NK-92 (cell line): Measurements from ENCODE around the gene EXD2.
"Not testable (repeated sequence)": the region's sequence is repeated elsewhere in the genome, so short reads cannot be mapped to it uniquely, and the experiment has no call there.

Experiments
- DNase-seq: peaks from one replicate; lab custom pipeline; 2025; ENCODE audit not compliant: unreplicated experiment; lab: John Stamatoyannopoulos, UW

The EXD2 gene

DNA sequence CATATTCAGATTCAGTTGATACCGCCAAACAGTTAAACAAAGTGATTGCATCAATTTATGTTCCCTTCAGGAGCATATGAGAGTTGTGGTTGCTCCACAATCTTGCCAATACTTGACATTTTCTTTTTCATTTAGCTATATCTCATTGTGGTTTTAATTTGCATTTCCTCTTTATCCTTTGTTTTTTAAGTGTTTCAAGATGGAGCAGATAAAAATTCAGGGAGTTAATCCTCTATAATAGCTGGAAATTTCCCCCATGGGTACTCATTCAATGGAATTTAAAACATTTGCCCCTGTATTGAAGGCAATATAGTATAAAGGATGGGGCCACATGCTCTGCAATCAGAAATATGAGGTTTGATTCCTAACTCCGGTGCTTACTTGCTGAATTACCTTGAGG, 1.1 kb upstream of the EXD2 start:
- DNase-seq, result no peak

DNA sequence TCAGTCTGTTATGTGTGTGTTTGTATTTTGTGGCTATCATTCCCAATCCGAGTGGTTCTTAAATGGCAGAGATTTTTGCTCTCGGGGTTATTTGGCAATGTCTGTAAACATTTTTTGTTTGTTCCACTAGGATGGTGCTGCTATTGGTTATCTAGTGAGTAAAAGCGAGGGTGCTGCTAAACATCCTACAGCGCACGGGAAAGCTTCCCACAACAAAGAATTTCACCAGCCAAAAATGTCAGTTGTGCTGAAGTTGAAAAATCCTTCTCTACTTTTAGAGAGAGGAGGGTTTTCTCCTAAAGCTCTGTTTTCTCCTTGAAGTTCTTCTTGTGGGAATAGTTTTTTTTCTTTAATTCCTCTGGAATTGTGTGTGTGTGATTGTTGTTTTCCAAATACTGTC, 2.4 kb downstream of the EXD2 start:
- no peak for DNase-seq

DNA sequence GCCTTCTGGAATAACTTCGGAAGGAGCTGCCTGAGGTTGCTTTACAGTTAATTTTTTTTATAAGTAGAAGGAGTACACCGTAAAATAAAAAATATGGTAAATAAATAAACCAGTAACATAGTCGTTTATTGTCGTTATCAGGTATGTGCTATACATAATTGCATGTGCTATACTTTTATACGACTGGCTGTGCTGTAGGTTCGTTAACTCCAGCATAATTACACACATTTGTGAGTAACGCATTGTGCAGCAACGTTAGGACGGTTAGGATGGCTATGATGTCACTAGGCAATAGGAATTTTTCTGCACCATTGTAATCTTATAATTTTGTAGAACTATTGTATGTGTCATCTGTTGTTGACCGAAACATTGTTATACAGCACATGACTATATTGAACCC, 8.5 kb downstream of the EXD2 start:
- no peak for DNase-seq

DNA sequence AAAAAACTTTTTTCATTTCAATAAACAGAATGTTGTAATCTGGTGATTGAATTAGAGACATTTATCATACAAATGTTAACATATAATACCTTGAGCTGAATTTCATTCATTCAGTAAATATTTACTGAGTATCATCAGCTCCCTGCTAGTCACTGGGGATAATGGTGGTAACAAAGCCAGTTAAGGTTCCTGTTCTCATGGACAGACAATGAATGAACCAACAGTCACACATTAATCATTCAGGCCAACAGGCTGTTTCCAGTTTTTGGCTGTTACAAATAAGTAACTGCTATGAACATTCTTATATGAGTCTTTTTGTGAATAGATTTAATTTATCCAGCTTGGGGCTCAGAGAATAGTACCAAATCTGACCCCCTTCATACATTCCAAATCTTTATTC, 13.5 kb downstream of the EXD2 start:
- DNase-seq, result no peak

DNA sequence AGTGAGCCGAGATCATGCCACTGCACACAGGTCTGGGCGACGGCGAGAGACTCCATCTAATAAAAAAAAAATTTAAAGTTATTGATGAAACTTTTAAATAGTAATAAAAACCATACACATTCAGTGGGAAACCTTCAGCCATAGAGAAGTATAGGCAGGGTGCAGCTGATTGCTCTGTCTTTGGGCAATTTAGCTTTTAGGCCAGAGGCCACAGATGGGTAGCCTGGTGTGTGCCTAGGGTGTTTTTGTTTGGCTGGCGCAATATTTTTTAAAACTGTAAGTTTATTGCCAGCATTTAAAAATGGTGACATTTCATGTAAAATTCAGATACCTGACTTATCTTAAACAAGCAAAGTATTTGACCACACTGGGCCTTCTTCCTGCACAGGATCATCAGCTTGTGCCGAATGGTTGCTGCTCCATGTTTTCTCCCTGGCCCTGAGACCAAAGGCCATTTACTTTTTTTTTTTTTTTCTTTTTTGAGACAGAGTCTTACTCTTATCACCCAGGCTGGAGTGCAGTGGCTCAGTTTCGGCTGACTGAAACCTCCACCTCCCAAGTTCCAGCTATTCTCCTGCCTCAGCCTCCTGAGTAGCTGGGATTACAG, 16.2 kb downstream of the EXD2 start:
- no peak for DNase-seq

DNA sequence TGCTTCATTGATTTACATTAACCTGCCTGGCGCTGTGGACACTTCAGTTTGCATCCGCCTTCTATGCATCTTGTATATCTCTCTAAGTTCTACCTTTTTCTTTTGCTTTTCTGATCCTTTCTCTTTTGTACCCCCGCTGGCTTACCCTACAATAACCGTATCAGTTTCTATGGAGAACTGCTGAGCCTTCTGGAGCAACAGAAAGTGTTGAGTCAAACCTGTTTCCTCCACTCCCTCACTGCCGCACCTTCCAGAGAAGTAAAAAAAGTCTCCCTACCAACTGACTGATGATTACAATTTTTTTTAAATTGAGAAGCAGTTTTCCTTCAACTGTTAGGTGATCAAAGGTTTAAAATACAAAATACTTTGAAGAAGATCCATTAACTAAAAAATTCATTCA, 17.4 kb downstream of the EXD2 start:
- no peak for DNase-seq

DNA sequence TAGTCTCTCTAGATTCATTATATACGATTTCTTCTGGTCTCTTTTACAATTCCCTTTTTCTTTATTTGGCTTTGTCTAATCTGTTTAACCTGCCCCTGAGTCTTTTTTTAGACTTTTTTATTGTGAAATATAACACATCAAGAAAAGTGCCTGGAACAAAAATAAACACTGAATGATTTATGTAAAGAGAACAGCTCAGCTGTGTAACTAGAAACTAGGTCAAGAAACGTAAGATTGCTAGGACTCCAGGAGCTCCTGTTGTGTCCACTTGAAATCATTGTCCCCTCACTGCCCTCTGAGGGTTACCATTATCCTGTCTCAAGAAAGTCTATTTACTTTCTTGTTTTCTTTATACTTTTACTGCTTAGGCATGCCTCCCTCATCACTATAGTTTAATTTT, 23.1 kb downstream of the EXD2 start:
- DNase-seq, result no peak

DNA sequence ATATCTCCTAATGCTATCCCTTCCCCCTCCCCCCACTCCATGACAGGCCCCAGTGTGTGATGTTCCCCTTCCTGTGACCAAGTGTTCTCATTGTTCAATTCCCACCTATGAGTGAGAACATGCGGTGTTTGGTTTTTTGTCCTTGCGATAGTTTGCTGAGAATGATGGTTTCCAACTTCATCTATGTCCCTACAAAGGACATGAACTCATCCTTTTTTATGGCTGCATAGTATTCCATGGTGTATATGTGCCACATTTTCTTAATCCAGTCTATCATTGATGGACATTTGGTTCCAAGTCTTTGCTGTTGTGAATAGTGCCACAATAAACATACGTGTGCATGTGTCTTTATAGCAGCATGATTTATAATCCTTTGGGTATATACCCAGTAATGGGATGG, 26.4 kb downstream of the EXD2 start:
- not testable (repeated sequence) for DNase-seq

DNA sequence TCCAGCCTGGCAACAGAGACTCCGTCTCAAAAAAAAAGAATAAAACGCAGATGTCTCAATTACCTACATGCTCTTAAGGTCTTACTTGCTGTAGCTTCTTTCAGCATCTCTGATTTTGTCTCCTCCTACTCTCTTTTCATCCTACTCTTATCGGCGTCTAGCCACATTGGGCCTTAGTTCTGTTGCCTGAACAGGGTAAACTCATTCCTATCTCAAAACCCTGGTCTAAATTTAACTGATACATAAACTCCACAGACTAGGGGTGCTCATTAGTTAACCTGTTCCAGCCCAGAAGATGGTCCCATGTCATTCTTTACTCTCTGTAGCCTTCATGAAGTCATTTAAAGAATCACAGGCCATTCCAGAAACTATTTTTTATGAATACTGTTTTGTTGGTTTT, 33.6 kb downstream of the EXD2 start:
- DNase-seq, result no peak

DNA sequence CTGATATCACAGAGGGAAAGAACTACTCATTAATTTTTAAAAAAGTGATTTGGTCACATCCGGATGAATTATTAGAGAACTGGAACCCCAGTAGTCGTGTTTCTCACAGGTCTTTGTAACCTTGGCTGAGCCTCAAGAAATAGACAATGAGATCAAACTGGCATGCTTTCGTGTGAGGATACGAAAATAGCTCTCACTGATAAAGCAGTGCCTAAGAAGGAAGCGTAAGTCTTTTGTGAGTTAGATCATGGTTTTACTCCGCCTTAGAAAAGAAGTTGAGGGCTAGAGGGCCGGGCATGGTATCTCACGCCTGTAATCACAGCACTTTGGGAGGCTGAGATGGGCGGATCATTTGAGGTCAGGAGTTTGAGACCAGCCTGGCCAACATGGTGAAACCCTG, 34.9 kb downstream of the EXD2 start:
- no peak for DNase-seq

DNA sequence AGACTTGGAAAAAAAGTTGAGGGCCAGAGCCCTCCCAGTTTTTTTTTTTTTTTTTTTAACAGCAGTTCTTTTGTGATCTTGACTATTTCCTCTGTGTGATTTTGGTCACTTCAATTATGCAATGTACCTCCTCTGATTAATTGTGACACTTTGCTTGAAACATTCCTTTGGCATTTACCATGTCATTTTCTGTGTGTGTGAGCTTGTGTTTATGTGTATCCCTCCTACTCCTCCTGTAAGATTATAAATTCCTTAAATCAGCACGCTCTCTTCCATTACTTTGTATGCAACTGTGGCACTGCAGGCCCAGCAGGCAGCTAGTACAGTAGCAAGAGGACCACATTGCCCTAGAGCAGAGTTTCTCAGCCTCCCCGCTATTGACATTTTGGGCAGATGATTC, 35.4 kb downstream of the EXD2 start:
- DNase-seq, result no peak

DNA sequence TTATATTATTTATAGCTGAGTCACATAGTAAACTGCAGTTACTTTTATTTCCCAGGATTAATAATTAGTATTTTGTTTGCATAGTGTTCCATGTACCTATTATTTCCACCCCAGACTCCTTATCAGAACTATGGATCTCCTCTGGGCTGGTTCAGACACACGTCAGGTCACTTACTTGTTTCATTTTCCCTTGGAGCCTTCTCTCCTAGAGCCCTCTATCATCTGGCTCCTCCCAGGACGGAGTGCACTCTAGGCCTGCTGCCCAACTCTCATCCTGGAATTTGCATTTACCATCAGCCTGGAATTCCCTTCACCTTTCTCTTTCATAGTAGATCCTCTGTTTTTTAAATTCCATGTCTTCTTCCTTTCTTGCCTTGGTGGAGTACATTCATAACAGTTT, 40.2 kb downstream of the EXD2 start:
- DNase-seq, result no peak

DNA sequence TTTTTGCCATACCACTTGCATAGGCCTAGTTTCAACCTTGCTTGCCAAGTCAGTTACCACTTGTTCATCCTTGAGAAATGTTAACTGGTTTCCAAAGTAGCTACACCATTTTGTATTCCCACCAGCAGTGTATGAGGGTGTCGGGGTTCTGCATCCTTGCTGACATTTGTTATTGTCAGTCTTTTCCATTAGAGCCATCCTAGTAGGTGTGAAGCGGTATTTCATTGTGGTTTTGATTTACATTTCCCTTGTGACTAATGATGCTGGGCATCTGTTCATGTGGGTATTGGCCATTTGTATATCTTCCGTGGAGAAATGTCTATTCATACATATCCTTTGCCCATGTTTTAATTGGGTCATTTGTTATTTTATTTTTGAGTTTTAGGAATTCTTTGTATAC, 41.1 kb downstream of the EXD2 start:
- DNase-seq, result no peak

DNA sequence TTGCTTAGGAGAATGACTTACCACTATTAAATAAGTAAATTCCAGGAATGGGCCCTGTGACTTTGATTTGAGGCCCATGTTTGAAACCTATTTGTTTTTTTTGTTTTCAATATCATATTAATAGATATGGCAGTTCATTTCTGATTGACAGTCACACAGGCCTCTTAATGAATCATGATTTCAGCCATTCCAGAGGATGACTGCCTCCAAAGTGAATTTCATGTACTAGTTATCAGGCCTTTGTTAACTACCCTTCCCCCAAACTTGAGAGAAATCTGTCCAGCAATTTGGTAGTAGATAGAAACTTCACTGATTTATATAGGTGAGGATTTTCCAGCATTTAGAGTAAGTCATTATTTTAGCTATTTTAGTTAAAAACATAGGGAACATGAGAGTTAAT, 42.8 kb downstream of the EXD2 start:
- DNase-seq, result no peak

DNA sequence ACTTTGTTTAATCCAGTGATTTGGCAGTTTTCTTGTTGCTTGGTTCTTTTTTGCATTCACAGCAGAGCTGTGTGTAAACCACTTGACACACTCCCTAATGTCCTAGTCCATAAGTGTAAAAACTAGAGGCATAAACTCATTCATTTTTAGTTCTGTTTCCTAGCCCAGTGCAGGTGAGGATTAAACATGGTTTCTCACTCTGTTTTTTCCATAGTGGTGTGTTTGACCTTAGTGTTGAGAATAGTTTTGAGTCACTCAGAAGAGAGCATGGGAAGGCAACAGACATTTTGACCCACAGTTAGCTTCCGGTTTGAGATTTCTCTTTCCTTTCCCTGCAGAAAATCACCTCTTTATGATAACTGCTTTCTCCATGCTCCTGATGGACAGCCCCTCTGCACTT, 44.4 kb downstream of the EXD2 start:
- DNase-seq, result no peak

DNA sequence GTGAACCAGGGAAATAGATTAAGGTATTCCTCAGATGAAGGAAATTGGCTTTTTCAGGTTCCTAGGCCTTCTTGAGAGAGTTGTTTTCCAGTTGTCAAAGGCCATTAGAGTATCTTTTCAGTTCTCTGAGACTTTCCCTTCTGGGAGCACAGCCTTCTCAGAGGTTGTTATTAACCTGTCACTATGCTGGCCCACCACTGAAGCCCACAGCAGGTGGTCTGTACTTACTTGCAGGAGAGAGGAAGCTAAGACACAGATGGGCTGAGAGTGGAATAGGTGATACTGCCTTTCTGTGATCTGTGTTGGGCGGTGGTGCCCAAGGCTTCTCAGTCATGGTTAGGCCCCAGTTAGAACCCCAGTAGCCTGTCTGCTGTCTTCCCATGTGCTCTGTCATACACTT, 45.8 kb downstream of the EXD2 start:
- no peak for DNase-seq

DNA sequence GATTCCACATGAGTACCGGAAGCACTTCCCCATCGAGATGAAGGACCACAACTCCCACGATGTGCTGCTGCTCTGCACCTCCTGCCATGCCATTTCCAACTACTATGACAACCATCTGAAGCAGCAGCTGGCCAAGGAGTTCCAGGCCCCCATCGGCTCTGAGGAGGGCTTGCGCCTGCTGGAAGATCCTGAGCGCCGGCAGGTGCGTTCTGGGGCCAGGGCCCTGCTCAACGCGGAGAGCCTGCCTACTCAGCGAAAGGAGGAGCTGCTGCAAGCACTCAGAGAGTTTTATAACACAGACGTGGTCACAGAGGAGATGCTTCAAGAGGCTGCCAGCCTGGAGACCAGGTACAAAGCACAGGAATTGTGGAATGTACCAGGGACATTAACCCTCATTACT, 46.3 kb downstream of the EXD2 start:
- no peak for DNase-seq

DNA sequence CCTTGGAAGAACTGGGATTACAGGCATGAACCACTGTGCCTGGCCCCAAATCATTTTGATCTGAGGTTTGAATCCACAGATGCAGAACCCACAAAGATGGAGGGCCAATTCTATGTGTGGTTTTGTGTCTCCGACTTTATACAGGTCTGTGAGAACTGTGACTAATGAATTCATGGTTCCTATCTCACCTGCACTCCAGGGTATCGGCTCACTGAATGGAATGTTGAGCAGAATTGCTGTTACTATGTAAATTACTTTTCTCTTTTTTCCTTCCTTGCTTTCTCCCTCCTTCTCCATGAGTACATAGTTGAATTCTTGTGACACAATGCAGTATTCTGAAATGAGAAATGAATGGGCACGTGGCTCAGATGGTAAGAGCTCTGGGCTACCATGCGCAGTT, 47.6 kb downstream of the EXD2 start:
- no peak for DNase-seq

DNA sequence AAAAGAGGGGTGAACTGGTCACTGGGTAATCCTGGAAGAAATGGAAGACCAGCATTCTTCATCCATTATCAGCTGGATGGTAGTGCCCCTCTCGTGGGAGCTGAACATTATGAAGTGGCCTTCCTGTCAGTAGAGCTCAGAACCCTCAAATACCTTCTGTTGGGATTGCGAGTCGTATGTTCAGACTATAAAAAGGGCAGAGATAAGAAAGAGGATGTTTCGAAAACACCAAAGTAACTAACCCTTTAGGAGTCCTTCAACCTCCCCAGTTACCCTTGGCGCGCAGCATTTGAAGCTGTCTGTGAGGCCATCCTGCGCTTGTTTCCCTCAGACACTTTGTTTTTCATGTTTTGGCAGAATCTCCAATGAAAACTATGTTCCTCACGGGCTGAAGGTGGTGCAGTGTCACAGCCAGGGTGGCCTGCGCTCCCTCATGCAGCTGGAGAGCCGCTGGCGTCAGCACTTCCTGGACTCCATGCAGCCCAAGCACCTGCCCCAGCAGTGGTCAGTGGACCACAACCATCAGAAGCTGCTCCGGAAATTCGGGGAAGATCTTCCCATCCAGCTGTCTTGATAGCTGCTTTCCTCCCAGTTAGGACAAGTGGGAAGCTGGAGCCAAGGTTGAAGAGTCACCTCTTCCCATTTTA, 49.4 kb downstream of the EXD2 start:
- DNase-seq, result no peak

DNA sequence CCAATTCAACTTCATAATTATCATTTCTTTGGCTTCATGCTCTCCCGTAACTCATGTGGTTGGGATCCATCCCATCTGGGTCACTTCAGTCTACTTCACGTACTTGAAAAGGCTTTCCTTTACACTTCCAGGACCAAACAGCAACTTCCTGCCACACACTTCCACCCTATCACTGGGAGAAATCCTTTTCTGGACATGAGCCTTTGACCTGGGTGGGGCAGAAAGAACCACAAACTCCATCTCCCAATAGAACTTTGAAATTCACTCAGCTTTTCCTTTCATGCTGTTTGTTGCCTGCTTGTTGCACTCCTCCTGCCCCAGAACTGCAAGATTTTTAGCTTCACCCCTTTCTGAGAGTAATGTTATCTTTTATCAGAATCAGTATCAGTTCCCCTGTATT, 50.3 kb downstream of the EXD2 start:
- DNase-seq, result no peak

DNA sequence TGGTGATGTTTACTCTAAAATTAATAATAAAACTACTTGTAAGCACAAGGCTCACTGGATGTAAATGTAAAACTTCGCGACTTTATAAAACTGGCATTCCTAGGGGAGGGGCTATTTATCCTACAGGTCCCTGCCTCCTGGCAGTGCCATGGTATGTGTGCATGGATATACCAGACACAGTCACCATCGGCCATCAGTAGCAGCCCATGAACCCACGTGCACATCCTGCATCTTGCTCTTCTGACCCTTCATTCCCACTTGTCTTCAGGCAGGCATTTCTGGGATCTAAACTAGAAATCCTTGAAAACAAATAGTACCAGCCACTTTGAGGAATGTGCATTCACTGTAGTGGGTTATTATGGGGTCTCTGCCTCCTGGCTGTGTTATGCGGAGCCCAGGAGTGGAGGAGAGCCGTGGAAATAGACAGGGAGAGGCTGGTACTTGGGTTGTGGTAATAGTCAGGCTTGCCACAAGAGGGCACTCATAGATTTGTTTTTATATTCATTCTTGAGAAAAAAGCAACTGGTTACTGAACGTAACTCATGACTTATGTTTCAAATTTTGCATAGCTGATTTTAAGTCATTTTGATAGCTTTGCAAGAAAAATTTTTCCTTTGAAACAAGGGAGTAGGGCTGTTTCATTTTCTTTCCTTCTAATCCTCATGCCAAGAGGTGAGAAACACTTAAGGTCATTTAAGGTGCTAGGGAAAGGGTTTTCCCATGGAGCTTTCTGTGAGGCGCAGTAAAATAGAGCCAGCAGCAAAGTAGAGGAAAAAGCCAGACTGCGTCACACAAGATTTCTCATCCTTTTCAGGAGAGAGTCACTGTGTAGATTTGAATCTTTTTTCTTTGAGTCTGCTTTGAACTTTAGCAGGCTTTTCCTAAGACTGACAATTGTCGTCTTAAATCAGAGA, 51.3 kb downstream of the EXD2 start:
- no peak for DNase-seq

DNA sequence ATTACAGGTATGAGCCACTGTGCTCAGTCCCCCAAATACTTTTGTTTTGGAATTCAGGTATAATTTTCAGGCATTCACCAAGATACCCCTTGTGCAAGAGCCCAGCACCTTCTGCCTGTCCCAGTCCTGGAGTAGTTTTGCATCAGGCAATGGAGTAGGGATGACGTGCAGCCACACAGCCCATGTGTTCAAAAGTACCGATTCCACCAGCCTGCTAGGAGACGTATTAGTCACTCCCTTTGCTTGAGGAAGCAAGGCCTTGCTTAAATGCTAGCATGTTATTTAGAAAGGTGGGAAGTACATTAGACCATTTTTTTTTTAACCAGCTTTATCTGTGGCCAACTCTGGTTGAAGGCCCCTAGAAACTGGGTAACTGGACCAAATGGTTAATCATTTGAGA, 53.6 kb downstream of the EXD2 start:
- DNase-seq, result no peak
